Activated CD4-positive, CD25-positive, alpha-beta regulatory T cell treated with anti-CD3 and anti-CD28 coated beads, Interleukin-2, amount 50 U/mL, for 16 hours (primary cell): ENCODE measurements around the gene SLC16A6.
"Not testable (repeated sequence)": the region's sequence is repeated elsewhere in the genome, so short reads cannot be mapped to it uniquely, and the experiment has no call there.

Experiments used
- DNase-seq: peaks from one replicate; pipeline ENCODE4 v3.0.0-alpha.2; 2020; ENCODE audit warnings: low read depth, low spot score

The SLC16A6 gene

GRCh38 chr17:68310152-68310551 is 19.2 kb upstream of the SLC16A6 start:
- DNase-seq, result no peak

GRCh38 chr17:68309066-68309670 is 18.2 kb upstream of the SLC16A6 start:
- not testable (repeated sequence) for DNase-seq

DNA sequence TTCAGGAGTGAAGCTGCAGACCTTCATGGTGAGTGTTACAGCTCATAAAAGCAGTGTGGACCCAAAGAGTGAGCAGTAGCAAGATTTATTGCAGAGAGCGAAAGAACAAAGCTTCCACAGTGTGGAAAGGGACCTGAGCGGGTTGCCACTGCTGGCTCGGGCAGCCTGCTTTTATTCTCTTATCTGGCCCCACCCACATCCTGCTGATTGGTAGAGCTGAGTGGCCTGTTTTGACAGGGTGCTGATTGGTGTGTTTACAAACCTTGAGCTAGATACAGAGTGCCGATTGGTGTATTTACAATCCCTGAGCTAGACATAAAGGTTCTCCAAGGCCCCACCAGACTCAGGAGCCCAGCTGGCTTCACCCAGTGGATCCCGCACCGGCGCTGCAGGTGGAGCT is 17.6 kb upstream of the SLC16A6 start:
- not testable (repeated sequence) for DNase-seq

- no peak for DNase-seq
These were observed 16.5 kb upstream of the SLC16A6 start for GRCh38 chr17:68307443-68307842.

- no peak for DNase-seq
These were observed 15.9 kb upstream of the SLC16A6 start for GRCh38 chr17:68306819-68307218.

GRCh38 chr17:68305142-68305541 is 14.2 kb upstream of the SLC16A6 start:
- DNase-seq, result no peak

- DNase-seq, result no peak
These were observed 13.8 kb upstream of the SLC16A6 start for GRCh38 chr17:68304706-68305105.

- no peak for DNase-seq
These were observed 11.7 kb upstream of the SLC16A6 start for GRCh38 chr17:68302666-68303065.

- no peak for DNase-seq
These were observed 11.2 kb upstream of the SLC16A6 start for GRCh38 chr17:68302066-68302564.

- no peak for DNase-seq
These were observed 10.6 kb upstream of the SLC16A6 start for GRCh38 chr17:68301438-68301959.

DNA sequence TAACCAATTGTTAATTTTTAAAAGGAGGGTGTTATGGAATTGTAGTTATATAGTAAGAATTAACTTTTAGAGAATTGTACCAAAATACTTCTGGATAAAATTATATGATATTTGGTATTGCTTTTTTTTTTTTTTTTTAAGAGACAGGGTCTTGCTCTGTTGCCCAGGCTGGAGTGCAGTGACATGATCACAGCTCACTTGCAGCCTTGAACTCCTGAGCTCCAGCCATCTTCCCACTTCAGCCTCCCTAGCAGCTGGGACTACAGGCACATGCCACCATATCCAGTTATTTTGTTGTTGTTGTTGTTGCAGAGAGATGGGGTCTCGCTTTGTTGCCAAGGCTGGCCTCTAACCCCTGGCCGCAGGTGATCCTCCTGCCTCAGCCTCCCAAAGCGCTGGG is 8.9 kb upstream of the SLC16A6 start:
- no peak for DNase-seq

DNA sequence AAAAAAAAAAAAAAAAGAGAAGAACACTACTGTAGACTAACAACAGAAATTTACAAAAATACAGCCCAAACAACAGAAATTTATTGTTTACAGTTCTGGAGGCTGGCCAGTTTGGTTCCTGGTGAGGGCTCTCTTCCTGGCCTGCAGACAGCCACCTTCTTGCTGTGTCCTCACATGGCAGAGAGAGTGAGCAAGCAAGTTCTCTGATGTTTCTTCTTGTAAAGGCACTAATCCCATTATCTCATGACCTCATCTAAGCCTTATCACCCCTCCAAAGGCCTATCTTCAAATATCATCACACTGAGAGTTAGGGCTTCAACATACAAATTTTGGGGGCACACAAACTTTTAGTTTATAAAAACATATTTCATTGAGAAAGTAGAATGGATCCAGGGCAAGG is 7.7 kb upstream of the SLC16A6 start:
- DNase-seq, result no peak

DNA sequence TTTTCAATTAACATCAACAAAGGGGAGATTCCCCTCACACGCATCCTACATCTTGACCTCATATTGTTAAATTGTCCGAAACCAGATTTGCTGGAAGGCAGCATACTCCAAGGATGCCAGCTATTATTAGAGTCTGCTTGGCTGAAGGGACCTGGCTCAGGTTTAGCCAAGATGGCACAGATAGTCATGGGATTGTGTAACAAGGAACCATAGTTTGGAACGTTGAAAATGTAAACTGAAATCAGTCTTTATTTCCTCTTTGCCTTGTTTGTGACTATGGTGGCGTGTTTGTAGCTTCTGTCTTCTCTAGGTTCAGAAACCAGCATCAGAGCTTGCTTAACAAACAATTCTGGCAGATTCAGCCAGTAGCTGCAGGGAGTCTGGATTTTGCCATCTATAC is 6.3 kb upstream of the SLC16A6 start:
- DNase-seq, result no peak

DNA sequence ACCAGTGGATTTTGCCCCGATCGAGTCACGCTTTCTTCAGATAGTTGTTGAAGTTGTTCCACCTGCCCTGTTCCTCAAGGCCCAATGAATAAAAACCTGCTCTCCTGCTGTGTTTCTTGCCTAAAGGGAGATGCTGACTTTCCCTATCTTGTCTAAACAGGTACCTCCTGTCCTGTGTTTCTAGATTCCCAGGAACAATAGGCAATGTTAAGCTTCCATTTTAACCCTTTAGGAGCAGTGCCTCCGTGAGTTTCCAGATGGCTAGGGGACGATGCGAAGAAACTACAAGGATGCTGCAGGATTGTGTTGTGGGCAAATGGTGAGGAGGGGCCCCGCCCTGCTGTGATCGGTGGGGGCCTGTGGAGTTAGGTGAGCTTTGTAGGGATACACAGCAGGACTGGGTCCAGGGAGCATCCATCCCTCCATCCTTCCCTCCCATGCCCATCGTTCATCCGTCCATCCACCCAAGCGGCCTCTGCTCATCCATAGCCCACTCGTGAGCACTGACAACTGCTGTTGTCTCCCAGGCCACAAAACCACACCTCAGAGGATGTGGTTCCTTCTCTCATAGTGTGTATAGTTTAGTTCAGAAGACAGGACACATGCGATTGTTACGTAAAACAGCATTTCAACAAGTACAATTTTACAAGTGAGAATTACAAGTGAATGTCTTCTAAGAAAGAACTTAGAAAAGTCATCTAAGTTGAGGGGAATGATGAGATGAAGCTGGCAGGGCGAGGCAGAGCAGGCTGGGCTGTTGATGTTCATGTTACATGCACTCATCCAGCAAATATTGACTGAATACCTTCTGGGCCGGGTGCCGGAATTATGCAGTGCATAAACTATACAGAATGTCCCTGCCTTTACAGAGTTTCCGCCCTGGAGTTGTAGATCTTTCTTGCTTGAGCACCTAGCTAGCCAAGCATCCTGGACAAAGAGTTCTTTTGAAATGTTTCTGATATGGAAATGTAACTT is 5.6 kb upstream of the SLC16A6 start:
- DNase-seq, result peak; percentile 45

DNA sequence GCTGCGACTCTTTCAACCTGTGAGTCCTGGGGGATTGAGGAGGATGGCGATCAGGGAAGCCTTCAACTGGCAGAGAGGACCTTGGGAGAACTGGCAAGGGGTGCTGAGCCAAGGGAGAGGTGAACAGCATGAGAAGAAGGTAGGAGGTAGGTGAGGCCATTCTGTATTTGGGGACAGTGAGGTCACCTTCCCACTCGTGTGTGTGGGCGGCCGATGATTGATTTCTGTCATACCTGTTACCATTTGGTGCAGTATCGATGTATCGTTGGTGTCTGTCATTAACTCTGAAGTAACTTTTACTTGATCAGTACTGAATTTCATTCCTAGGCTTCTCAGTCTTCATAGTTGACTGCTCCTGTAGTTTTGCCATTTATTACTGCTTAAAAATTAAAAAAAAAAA is 4.2 kb upstream of the SLC16A6 start:
- DNase-seq, result no peak

DNA sequence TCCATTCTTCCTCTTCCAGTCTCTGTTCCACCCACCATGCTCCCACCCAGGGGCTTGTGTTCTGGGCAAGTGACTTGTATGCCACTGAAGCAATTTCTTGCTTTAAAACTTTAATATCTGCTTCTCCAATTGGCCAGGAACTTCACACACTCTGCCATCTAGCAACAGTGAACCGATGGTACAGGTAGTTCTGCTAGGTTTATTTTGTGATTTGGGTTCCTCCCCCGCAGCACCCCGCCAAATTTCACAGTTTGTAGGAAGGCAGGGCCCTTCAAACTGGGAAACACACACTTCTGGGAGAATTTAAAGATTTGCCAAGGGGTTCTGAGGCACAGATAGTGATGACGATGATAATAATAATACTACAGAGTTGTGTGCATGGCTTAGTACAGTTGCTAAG is 3.7 kb upstream of the SLC16A6 start:
- no peak for DNase-seq

DNA sequence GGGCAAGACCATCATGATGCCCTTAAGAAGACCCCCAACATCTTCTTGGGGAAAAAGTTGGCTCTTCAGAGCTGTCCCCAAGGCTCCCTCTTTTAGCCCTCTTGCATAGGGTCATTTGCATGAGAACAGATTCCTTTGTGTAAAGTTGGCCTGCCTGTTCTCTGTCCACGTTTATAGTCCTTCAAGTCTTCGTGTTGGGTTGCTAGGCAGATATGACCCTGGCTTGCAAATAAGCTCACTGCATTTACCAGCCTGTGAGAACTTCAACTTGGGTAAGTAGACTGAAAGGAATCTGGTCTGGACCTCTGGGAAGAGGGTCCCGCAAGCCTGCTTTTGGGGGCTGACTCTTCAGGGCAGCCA is 3.2 kb upstream of the SLC16A6 start:
- DNase-seq, result no peak

DNA sequence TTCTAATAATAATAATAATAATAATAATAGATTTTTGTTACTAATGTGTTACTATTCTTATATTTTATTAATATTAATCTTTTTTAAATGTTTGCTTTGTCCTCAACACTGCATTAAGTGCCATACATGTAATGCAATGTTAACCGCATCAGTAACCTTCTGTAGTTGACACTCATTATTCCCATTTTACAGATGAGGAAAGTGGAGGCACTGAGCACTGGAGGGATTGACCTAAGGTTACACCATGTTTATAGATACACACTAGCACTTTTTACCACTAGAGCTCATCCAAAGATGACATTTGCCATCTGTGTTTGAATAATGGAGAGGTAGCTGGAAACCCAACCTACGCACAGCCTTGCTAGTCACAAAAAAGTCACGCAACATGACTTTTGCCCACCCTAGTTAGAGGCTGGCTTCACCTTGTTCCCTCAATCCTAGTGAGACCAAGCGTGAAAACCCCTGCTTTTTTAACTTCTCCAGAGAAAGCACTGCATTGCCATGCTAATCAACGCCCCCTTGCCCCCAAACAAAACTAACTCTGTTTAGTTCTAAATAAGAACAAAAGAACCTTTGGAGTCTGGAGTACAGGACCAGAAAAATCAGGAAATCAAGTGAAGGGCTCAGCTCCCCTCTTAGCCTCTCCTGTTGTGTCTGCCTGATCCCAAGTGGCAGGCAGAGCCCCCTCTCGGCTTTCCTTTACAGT is 2.7 kb upstream of the SLC16A6 start:
- no peak for DNase-seq

GRCh38 chr17:68292689-68293040 is 1.7 kb upstream of the SLC16A6 start:
- no peak for DNase-seq

DNA sequence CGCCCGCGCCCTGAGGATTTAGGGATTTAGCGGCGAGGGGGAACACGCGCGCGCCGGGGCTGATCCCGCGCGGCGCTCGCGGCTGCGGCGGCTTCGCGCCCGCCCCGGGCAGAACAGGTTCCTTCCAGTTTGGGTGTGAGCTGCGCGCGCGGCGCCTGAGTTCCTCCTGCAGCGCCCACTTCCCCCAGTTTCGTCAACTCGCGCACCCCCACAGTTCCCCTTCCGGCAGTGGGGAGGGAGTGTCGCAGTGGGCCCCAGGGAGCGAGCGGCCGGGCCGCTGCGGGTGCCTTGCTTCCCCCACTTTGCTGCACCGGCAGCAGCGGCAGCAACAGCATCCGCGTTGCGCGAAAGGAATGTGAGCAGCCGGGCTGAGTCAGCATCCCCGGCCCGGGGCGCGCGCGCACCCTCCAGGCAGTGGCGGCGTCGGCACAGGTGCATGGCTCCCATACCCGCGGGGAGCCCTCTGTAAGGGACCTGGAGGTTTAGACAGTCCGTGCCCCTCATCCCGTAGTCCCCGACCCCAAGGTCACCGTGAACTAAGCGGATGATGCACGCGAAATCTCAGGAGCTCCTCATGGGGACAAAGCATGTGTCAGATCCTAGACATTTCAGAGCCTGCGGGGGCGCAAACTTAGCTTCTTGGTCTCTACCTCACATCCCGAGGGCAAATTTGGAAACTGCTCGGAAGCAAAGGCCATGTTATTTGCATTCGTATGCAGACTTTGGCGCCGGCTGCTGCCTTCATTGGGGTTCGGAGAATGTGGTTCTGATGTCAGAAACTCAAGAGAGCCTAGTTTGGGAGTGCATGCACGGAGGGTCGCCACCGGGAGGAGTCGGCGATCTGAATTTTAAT is 1.1 kb upstream of the SLC16A6 start:
- DNase-seq, result peak; percentile 84

- no peak for DNase-seq
These were observed 516 bp downstream of the SLC16A6 start for GRCh38 chr17:68290268-68290954.
